ENCODE measurements around the gene SLC35B1.

The SLC35B1 gene

DNA sequence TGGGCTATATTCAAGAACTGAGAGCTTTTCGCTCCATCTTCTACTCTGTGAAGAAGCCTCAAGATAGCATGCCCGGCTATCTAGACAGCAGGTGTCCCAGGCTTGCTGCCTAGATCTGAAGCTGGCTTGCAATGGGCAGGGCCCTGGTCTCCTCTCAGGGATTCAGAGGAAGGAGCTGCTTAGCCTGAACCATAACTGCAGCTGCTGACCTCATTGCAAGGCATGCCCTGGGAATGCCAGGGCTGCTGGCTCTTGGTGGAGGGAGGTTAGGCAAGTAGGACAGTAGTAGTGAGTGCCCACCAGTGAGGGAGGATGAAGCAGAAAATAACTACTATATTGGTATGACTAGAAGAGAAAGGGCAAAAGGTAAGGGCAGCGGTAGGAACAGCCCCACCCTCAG, 21.3 kb upstream of the SLC35B1 start:
- Histone ChIP-seq H3K79me2 (ENCODE audit: insufficient read depth, low read length) (peaks cover 17% of the 10 kb centered on the region; the same call in 1 of the 2 replicates), H3K4me3 (ENCODE audit: low read depth, low read length, poor library complexity, severe bottlenecking) (no peak overlapping the region), H3K9ac (ENCODE audit: low read length) (no peak overlapping the region), H4K20me1 (ENCODE audit: insufficient read depth, low read length) (no peaks in the 10 kb centered on the region), H3K4me2 (ENCODE audit: low read length) (no peak overlapping the region), H3K9me3 (ENCODE audit: low read length) (no peaks in the 10 kb centered on the region), H3K27me3 (ENCODE audit: insufficient read depth, low read length) (no peaks in the 10 kb centered on the region), H2AFZ (ENCODE audit: low read length) (no peak overlapping the region), H3K36me3 (ENCODE audit: insufficient read depth, low read length) (peaks cover 85% of the 10 kb centered on the region), H3K27ac (ENCODE audit: low read depth, low read length, poor library complexity, severe bottlenecking) (no peak overlapping the region), H3K4me1 (ENCODE audit: insufficient read depth, low read length, severe bottlenecking) (peaks cover 11% of the 10 kb centered on the region), H3K9me2 (ENCODE audit: low read depth, low read length) (no peaks in the 10 kb centered on the region), H3F3A (ENCODE audit: insufficient read depth, low read length) (no peaks in the 10 kb centered on the region)
- TF ChIP-seq EZH2 (IDR thresholded peaks at IDR 0.05; ENCODE audit: borderline replicate concordance, low read length), result no peak
- TF ChIP-seq CTCF (IDR thresholded peaks at IDR 0.05; ENCODE audit: low read length), result no peak

DNA sequence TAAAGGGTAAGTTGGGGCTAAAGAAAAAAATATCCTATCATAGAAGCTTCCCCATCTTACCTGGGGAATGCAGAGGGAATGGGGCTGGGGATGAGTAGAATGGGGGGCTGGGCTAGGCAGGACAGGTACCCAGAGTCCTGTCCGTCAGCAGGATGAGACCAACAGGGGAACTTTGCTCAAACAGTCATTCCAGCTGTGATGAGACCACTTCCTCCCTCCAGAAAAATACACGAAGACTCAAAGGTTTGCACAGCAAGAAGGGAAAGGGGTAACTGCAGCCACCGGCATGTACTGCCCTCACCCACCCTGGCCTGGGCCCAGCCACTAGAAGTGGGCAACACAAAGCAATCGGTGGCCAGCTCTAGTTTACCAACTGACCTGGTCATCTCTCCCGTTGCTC, 20.7 kb upstream of the SLC35B1 start:
- H3K4me3 ChIP-seq (ENCODE audit: low read depth, low read length, poor library complexity, severe bottlenecking), result no peak overlapping the region
- no peaks in the 10 kb centered on the region for H4K20me1 ChIP-seq (ENCODE audit: insufficient read depth, low read length)
- H2AFZ ChIP-seq (ENCODE audit: low read length), result no peak overlapping the region
- peaks cover 92% of the 10 kb centered on the region for H3K36me3 ChIP-seq (ENCODE audit: insufficient read depth, low read length)
- TF ChIP-seq EZH2 (IDR thresholded peaks at IDR 0.05; ENCODE audit: borderline replicate concordance, low read length), result no peak
- no peak for TF ChIP-seq CTCF (IDR thresholded peaks at IDR 0.05; ENCODE audit: low read length)
- H3K9ac ChIP-seq (ENCODE audit: low read length), result no peak overlapping the region
- peaks cover 14% of the 10 kb centered on the region; the same call in 1 of the 2 replicates for H3K79me2 ChIP-seq (ENCODE audit: insufficient read depth, low read length)
- peaks cover 17% of the 10 kb centered on the region for H3K4me1 ChIP-seq (ENCODE audit: insufficient read depth, low read length, severe bottlenecking)
- no peaks in the 10 kb centered on the region for H3K27me3 ChIP-seq (ENCODE audit: insufficient read depth, low read length)
- no peaks in the 10 kb centered on the region for H3K9me2 ChIP-seq (ENCODE audit: low read depth, low read length)
- no peaks in the 10 kb centered on the region for H3F3A ChIP-seq (ENCODE audit: insufficient read depth, low read length)
- no peaks in the 10 kb centered on the region for H3K9me3 ChIP-seq (ENCODE audit: low read length)
- no peak overlapping the region for H3K4me2 ChIP-seq (ENCODE audit: low read length)
- H3K27ac ChIP-seq (ENCODE audit: low read depth, low read length, poor library complexity, severe bottlenecking), result no peak overlapping the region

GRCh38 chr17:49727380-49727779, 19.6 kb upstream of the SLC35B1 start:
- no peaks in the 10 kb centered on the region for H3K9me3 ChIP-seq (ENCODE audit: low read length)
- peaks cover 93% of the 10 kb centered on the region for H3K36me3 ChIP-seq (ENCODE audit: insufficient read depth, low read length)
- H3K79me2 ChIP-seq (ENCODE audit: insufficient read depth, low read length), result 0 out of 2 replicates have a peak, but pooled peaks cover 8% of the 10 kb centered on the region
- H3K27me3 ChIP-seq (ENCODE audit: insufficient read depth, low read length), result no peaks in the 10 kb centered on the region
- H3K4me1 ChIP-seq (ENCODE audit: insufficient read depth, low read length, severe bottlenecking), result peaks cover 20% of the 10 kb centered on the region
- H4K20me1 ChIP-seq (ENCODE audit: insufficient read depth, low read length), result no peaks in the 10 kb centered on the region
- no peaks in the 10 kb centered on the region for H3F3A ChIP-seq (ENCODE audit: insufficient read depth, low read length)
- H3K9me2 ChIP-seq (ENCODE audit: low read depth, low read length), result no peaks in the 10 kb centered on the region
- H2AFZ ChIP-seq (ENCODE audit: low read length), result no peak overlapping the region
- H3K4me3 ChIP-seq (ENCODE audit: low read depth, low read length, poor library complexity, severe bottlenecking), result no peak overlapping the region
- H3K27ac ChIP-seq (ENCODE audit: low read depth, low read length, poor library complexity, severe bottlenecking), result no peak overlapping the region
- H3K4me2 ChIP-seq (ENCODE audit: low read length), result no peak overlapping the region
- no peak overlapping the region for H3K9ac ChIP-seq (ENCODE audit: low read length)
- TF ChIP-seq CTCF (IDR thresholded peaks at IDR 0.05; ENCODE audit: low read length), result no peak
- no peak for TF ChIP-seq EZH2 (IDR thresholded peaks at IDR 0.05; ENCODE audit: borderline replicate concordance, low read length)
